ENCODE data around the gene TNFRSF1B.

GRCh38 chr1:12123172-12123571 is 43.6 kb upstream of the TNFRSF1B start:
- TF ChIP-seq POLR2AphosphoS5 (IDR thresholded peaks at IDR 0.05), result no peak
- no peak for TF ChIP-seq MXI1 (conservative IDR thresholded peaks at IDR 0.05; ENCODE audit: poor library complexity, severe bottlenecking)
- TF ChIP-seq, protein P1, sequence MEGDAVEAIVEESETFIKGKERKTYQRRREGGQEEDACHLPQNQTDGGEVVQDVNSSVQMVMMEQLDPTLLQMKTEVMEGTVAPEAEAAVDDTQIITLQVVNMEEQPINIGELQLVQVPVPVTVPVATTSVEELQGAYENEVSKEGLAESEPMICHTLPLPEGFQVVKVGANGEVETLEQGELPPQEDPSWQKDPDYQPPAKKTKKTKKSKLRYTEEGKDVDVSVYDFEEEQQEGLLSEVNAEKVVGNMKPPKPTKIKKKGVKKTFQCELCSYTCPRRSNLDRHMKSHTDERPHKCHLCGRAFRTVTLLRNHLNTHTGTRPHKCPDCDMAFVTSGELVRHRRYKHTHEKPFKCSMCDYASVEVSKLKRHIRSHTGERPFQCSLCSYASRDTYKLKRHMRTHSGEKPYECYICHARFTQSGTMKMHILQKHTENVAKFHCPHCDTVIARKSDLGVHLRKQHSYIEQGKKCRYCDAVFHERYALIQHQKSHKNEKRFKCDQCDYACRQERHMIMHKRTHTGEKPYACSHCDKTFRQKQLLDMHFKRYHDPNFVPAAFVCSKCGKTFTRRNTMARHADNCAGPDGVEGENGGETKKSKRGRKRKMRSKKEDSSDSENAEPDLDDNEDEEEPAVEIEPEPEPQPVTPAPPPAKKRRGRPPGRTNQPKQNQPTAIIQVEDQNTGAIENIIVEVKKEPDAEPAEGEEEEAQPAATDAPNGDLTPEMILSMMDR (IDR thresholded peaks at IDR 0.05; ENCODE audit: poor library complexity, severe bottlenecking), result no peak
- no peak for TF ChIP-seq RAD21 (conservative IDR thresholded peaks at IDR 0.05)
- TF ChIP-seq EP300 (conservative IDR thresholded peaks at IDR 0.05; ENCODE audit: poor library complexity, severe bottlenecking), result no peak
- no peak for TF ChIP-seq EZH2 (IDR thresholded peaks at IDR 0.05; ENCODE audit: borderline replicate concordance, insufficient read depth, low read length, poor library complexity, severe bottlenecking)

Measured in neural cell (in vitro differentiated cells).